Fibroblast of skin of left biceps (primary cell): ENCODE results near the gene SLCO4A1.

Source experiments
- DNase-seq, 2 experiments: peaks; one replicate each; pipeline ENCODE4 v3.0.0-alpha.2; 2013; ENCODE audit warnings: low read depth in 2 of 2

Gene SLCO4A1

GRCh38 chr20:62652041-62652893, 10.0 kb downstream of the SLCO4A1 start:
- peak; percentile 47 to 56 for DNase-seq

GRCh38 chr20:62652894-62653305, 10.6 kb downstream of the SLCO4A1 start:
- DNase-seq: no peak

- DNase-seq: no peak
These were observed 11.1 kb downstream of the SLCO4A1 start for GRCh38 chr20:62653373-62653772.

- DNase-seq: no peak
These were observed 11.8 kb downstream of the SLCO4A1 start for GRCh38 chr20:62653951-62654685.

- DNase-seq: no peak
These were observed 13.2 kb downstream of the SLCO4A1 start for GRCh38 chr20:62655282-62656196.

GRCh38 chr20:62656197-62656918, 14.1 kb downstream of the SLCO4A1 start:
- no peak for DNase-seq

GRCh38 chr20:62656919-62657588, 14.8 kb downstream of the SLCO4A1 start:
- DNase-seq: no peak

- DNase-seq: no peak
These were observed 15.3 kb downstream of the SLCO4A1 start for GRCh38 chr20:62657589-62657942.

GRCh38 chr20:62657956-62658355, 15.7 kb downstream of the SLCO4A1 start:
- DNase-seq: no peak

- DNase-seq: no peak
These were observed 16.4 kb downstream of the SLCO4A1 start for GRCh38 chr20:62658593-62659178.

GRCh38 chr20:62659488-62660239, 17.4 kb downstream of the SLCO4A1 start:
- no peak for DNase-seq

- no peak for DNase-seq
These were observed 17.9 kb downstream of the SLCO4A1 start for GRCh38 chr20:62660240-62660615.

- no peak for DNase-seq
These were observed 18.5 kb downstream of the SLCO4A1 start for GRCh38 chr20:62660768-62661167.

GRCh38 chr20:62661647-62662046, 19.3 kb downstream of the SLCO4A1 start:
- no peak for DNase-seq

GRCh38 chr20:62662422-62662821, 20.1 kb downstream of the SLCO4A1 start:
- DNase-seq: peak; percentile 33 to 45

GRCh38 chr20:62663145-62664018, 21.1 kb downstream of the SLCO4A1 start:
- no peak for DNase-seq

- DNase-seq: no peak
These were observed 22.0 kb downstream of the SLCO4A1 start for GRCh38 chr20:62664019-62664971.
